ENCODE measurements around the gene STMN1. TPM values are rescaled to one million over a fixed set of nuclear protein-coding genes. Genes with fewer than 3 reads are reported as not detected.
A peak's percentile ranks its signal among the peaks of the same experiment; 100 is the strongest.

STMN1 gene
- total RNA-seq, 1 donor, result 137 TPM

- TF ChIP-seq, protein P1, sequence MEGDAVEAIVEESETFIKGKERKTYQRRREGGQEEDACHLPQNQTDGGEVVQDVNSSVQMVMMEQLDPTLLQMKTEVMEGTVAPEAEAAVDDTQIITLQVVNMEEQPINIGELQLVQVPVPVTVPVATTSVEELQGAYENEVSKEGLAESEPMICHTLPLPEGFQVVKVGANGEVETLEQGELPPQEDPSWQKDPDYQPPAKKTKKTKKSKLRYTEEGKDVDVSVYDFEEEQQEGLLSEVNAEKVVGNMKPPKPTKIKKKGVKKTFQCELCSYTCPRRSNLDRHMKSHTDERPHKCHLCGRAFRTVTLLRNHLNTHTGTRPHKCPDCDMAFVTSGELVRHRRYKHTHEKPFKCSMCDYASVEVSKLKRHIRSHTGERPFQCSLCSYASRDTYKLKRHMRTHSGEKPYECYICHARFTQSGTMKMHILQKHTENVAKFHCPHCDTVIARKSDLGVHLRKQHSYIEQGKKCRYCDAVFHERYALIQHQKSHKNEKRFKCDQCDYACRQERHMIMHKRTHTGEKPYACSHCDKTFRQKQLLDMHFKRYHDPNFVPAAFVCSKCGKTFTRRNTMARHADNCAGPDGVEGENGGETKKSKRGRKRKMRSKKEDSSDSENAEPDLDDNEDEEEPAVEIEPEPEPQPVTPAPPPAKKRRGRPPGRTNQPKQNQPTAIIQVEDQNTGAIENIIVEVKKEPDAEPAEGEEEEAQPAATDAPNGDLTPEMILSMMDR (IDR thresholded peaks at IDR 0.05; ENCODE audit: insufficient read depth, low read length), result no peak
- DNase-seq (ENCODE audit: low read depth), result no peak
- H3K4me3 ChIP-seq (ENCODE audit: low read depth, low read length), result no peak overlapping the region
These were observed 22.8 kb upstream of the STMN1 start for GRCh38 chr1:25929016-25929415.

GRCh38 chr1:25927521-25928265 is 21.5 kb upstream of the STMN1 start:
- DNase-seq (ENCODE audit: low read depth), result no peak
- no peak overlapping the region for H3K4me3 ChIP-seq (ENCODE audit: low read depth, low read length)
- TF ChIP-seq, protein P1 (IDR thresholded peaks at IDR 0.05; ENCODE audit: insufficient read depth, low read length), result no peak

DNA sequence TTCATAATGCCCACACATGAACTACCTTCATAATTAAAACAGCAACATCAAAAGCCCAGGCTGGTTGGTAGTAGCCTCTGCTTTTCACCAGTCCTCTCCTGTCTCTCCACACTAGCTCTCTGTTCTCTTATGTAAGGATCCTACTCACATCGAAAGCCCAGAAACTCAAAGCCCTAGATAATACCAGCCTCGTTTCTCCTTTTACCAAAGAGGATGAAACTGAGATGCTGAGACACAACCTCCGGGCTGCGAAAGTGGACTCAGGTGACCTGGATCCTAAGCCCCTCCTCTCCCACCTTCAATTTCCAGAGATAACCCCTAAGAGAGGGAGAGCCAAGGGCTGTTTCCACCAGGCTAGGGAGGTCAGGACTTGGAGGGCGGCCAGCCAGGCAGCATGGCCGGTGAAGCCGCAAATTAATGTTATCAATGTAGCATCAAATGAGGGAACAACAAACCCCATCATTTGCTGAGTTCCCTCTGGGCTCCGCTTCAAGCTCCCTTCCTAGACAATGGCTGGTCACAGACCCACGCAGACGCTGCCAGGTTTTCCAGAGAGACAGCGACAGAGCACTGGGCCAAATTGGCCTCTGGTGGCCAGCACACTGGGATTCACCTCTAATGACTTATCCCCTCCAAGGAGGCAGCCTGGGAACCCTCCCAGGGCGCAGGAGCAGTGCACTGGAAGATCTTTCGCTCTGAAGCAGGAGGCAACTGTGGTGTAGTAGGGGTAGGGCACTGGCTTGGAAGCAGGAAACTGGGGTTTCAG is 20.7 kb upstream of the STMN1 start:
- DNase-seq (ENCODE audit: low read depth), result no peak
- no peak overlapping the region for H3K4me3 ChIP-seq (ENCODE audit: low read depth, low read length)
- TF ChIP-seq, protein P1 (IDR thresholded peaks at IDR 0.05; ENCODE audit: insufficient read depth, low read length), result no peak

DNA sequence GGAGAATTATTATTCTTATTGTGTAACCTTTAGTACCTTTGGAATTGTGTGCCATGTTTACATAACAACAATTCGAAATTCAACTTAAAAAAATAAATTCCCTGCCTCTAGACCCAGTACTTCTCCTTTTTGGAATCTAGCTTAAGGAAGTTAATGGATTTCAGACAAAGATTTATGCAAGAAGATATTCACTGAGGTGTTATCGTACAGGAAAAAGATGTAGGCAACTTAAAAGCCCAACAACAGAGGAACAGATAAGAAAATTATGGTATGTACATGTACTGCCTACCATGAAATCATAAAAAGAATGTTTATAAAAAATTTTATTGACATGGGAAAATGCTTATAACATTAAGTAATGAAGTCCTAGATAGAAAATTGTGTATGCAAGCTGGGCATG is 18.2 kb upstream of the STMN1 start:
- TF ChIP-seq, protein P1 (IDR thresholded peaks at IDR 0.05; ENCODE audit: insufficient read depth, low read length), result no peak
- DNase-seq (ENCODE audit: low read depth), result no peak
- H3K4me3 ChIP-seq (ENCODE audit: low read depth, low read length), result no peak overlapping the region

GRCh38 chr1:25922971-25923552 is 16.8 kb upstream of the STMN1 start:
- DNase-seq (ENCODE audit: low read depth), result no peak
- TF ChIP-seq, protein P1 (IDR thresholded peaks at IDR 0.05; ENCODE audit: insufficient read depth, low read length), result no peak
- peak overlapping the region; percentile 62 for H3K4me3 ChIP-seq (ENCODE audit: low read depth, low read length)

DNA sequence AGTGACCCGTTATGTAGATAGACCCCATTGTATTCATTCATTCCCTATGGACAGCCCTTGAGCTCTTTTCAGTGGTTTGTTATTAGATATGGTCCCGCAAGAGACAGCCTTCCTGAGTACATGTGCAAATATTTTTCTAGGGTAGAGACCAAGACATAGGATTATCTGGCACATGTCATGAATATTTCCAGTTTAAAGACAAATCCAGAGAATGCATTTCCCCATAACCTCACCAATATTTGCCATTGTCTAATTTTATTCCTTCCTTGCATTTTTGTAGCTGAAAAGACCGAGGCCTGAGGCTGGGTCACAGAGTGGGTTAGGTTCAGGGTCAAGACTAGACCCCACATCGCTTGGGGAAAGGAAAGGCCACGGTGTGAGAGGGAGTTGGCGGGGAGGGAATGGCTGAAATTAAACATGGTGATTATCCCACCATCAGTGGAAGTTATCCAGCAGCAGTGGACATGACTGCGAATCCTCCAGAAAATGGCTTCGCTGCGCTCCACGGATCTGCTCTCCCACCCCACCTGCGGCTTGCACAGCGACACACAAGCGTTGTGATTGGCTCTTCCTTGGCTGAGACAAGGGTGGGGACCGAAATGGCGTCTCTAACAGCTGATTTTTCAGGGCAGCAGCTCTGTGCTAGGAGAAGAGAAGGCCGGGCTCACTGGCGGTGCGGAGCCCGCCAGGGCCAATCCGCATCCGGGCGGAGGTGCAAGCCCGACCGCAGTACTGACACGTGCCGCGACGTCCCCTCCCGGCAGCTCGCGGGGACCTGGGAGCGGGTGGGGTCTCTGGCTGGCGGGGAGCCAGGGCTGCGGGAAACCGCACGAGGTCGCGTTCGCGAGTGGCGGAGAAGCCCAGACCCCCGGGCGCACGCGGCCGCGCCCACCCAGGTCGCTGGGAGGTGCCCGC is 16.1 kb upstream of the STMN1 start:
- peak overlapping the region; percentile 62 for H3K4me3 ChIP-seq (ENCODE audit: low read depth, low read length)
- DNase-seq (ENCODE audit: low read depth), result no peak
- TF ChIP-seq, protein P1 (IDR thresholded peaks at IDR 0.05; ENCODE audit: insufficient read depth, low read length), result no peak

Measured in fibroblast of the aortic adventitia (primary cell).